Measurements from ENCODE around the gene PCTP.
A peak's percentile ranks its signal among the peaks of the same experiment; 100 is the strongest.

Gene PCTP

DNA sequence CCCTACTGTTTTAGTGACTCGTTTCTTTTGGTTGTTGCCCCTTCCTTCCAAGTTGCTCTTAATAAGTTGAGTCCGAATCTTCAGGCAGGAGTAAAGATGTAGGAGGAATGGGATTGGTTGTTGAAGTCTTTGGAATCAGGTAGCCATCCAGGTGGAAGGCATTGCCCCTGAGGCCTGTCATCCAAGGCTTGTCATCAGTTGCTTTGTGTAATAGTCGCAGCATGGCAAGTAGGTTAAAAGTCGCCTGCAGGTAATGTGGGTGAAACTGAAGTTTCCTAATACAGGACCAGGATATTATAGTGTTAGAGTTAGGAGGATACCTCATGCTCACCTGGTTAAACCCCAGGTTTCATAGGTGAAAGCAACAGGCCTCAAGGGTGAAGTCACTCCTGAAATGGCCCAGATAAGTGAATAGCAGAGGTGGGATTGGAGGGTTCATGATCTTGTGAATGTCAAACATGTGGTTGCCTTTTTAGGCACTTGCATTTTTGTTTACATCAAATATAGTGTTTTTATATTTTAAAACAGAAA, 934 bp downstream of the PCTP start:
- no peaks in the 10 kb centered on the region for H3K36me3 ChIP-seq (ENCODE audit: control insufficient read depth, insufficient read depth, low read length)
- H3K27me3 ChIP-seq (replicated peaks; ENCODE audit: control insufficient read depth, insufficient read depth, low read length) = no peaks in the 10 kb centered on the region
- no peak for DNase-seq (ENCODE audit: extremely low read depth, insufficient read length)
- peak overlapping the region; percentile 82 for H3K4me3 ChIP-seq (replicated peaks; ENCODE audit: low read depth, low read length)
- no peak for TF ChIP-seq CTCF (IDR thresholded peaks at IDR 0.05; ENCODE audit: insufficient read depth, low read length, poor library complexity, severe bottlenecking)

DNA sequence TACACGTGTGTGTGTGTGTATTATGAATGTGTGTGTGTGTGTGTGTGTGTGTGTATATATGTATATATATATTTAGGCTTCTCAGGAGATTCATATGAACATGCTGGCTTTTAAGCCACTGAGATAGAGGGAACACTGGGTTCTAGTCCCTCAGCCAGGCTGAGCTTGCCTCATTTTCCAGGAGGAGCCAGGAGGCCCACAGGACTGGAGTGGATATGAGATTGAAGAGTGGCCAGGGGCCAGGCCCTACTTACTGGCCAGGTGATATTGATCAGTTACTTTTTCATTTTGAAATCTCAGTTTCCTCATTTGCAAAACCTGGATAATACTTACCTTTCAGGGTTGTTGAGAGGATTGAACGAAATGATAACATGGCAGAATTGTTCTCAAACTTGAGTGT, 5.8 kb downstream of the PCTP start:
- no peaks in the 10 kb centered on the region for H3K36me3 ChIP-seq (ENCODE audit: control insufficient read depth, insufficient read depth, low read length)
- no peak for DNase-seq (ENCODE audit: extremely low read depth, insufficient read length)
- no peak for TF ChIP-seq CTCF (IDR thresholded peaks at IDR 0.05; ENCODE audit: insufficient read depth, low read length, poor library complexity, severe bottlenecking)

GRCh38 chr17:55757659-55758058, 6.8 kb downstream of the PCTP start:
- H3K27me3 ChIP-seq (replicated peaks; ENCODE audit: control insufficient read depth, insufficient read depth, low read length) = no peaks in the 10 kb centered on the region
- no peaks in the 10 kb centered on the region for H3K36me3 ChIP-seq (ENCODE audit: control insufficient read depth, insufficient read depth, low read length)
- H3K4me3 ChIP-seq (replicated peaks; ENCODE audit: low read depth, low read length) = no peak overlapping the region
- DNase-seq (ENCODE audit: extremely low read depth, insufficient read length) = no peak
- no peak for TF ChIP-seq CTCF (IDR thresholded peaks at IDR 0.05; ENCODE audit: insufficient read depth, low read length, poor library complexity, severe bottlenecking)

More for the DNA sequence above, 5.8 kb downstream of the PCTP start:
- no peak overlapping the region for H3K4me3 ChIP-seq (replicated peaks; ENCODE audit: low read depth, low read length)
- H3K27me3 ChIP-seq (replicated peaks; ENCODE audit: control insufficient read depth, insufficient read depth, low read length) = no peaks in the 10 kb centered on the region

GRCh38 chr17:55758171-55758570, 7.3 kb downstream of the PCTP start:
- no peaks in the 10 kb centered on the region for H3K27me3 ChIP-seq (replicated peaks; ENCODE audit: control insufficient read depth, insufficient read depth, low read length)
- H3K36me3 ChIP-seq (ENCODE audit: control insufficient read depth, insufficient read depth, low read length) = no peaks in the 10 kb centered on the region
- TF ChIP-seq CTCF (IDR thresholded peaks at IDR 0.05; ENCODE audit: insufficient read depth, low read length, poor library complexity, severe bottlenecking) = no peak
- H3K4me3 ChIP-seq (replicated peaks; ENCODE audit: low read depth, low read length) = no peak overlapping the region
- DNase-seq (ENCODE audit: extremely low read depth, insufficient read length) = no peak

- H3K27me3 ChIP-seq (replicated peaks; ENCODE audit: control insufficient read depth, insufficient read depth, low read length) = no peaks in the 10 kb centered on the region
- DNase-seq (ENCODE audit: extremely low read depth, insufficient read length) = no peak
- no peaks in the 10 kb centered on the region for H3K36me3 ChIP-seq (ENCODE audit: control insufficient read depth, insufficient read depth, low read length)
- no peak overlapping the region for H3K4me3 ChIP-seq (replicated peaks; ENCODE audit: low read depth, low read length)
- no peak for TF ChIP-seq CTCF (IDR thresholded peaks at IDR 0.05; ENCODE audit: insufficient read depth, low read length, poor library complexity, severe bottlenecking)
Measured at GRCh38 chr17:55760643-55761355, 9.9 kb downstream of the PCTP start.

All from GM06990 (cell line).